HuH-7.5 (cell line): ENCODE data around the gene IFRD1.
"Not testable (repeated sequence)": the region's sequence is repeated elsewhere in the genome, so short reads cannot be mapped to it uniquely, and the experiment has no call there.

Experiments used
- DNase-seq: peaks from one replicate; pipeline ENCODE4 v3.0.0; 2011; ENCODE audit warnings: low spot score

IFRD1 gene

GRCh38 chr7:112444505-112444904 lies 5.8 kb upstream of the IFRD1 start:
- DNase-seq: no peak

- DNase-seq: no peak
These were observed 3.8 kb upstream of the IFRD1 start for GRCh38 chr7:112446431-112446830.

GRCh38 chr7:112447406-112447805 lies 2.9 kb upstream of the IFRD1 start:
- no peak for DNase-seq

GRCh38 chr7:112448381-112448780 lies 1.9 kb upstream of the IFRD1 start:
- no peak for DNase-seq

- no peak for DNase-seq
These were observed 1.4 kb upstream of the IFRD1 start for GRCh38 chr7:112448891-112449290.

GRCh38 chr7:112449353-112449752 lies 907 bp upstream of the IFRD1 start:
- no peak for DNase-seq

GRCh38 chr7:112450807-112451761 lies 824 bp downstream of the IFRD1 start:
- peak; percentile 76 for DNase-seq

- DNase-seq: no peak
These were observed 2.0 kb downstream of the IFRD1 start for GRCh38 chr7:112452102-112452888.

- no peak for DNase-seq
These were observed 3.4 kb downstream of the IFRD1 start for GRCh38 chr7:112453505-112454171.

- not testable (repeated sequence) for DNase-seq
These were observed 3.9 kb downstream of the IFRD1 start for GRCh38 chr7:112454191-112454590.

- no peak for DNase-seq
These were observed 9.4 kb downstream of the IFRD1 start for GRCh38 chr7:112459645-112460044.

GRCh38 chr7:112462236-112462635 lies 12.0 kb downstream of the IFRD1 start:
- DNase-seq: no peak

- no peak for DNase-seq
These were observed 17.6 kb downstream of the IFRD1 start for GRCh38 chr7:112467867-112468266.

- no peak for DNase-seq
These were observed 19.9 kb downstream of the IFRD1 start for GRCh38 chr7:112470194-112470593.

- DNase-seq: no peak
These were observed 26.3 kb downstream of the IFRD1 start for GRCh38 chr7:112476390-112477052.

GRCh38 chr7:112481121-112481736 lies 31.0 kb downstream of the IFRD1 start:
- no peak for DNase-seq

GRCh38 chr7:112481833-112482670 lies 31.8 kb downstream of the IFRD1 start:
- DNase-seq: no peak

GRCh38 chr7:112484671-112485167 lies 34.5 kb downstream of the IFRD1 start:
- no peak for DNase-seq

GRCh38 chr7:112485766-112486165 lies 35.5 kb downstream of the IFRD1 start:
- no peak for DNase-seq
